Endothelial cell of umbilical vein (primary cell): ENCODE measurements around the gene EHMT1. TPM values are rescaled to one million over a fixed set of nuclear protein-coding genes. Genes with fewer than 3 reads are reported as not detected.

Experiments used
- BruUV-seq: library from RNA; stranded (reverse); fragments of 400-500 nt; replicated peaks from 2 replicates; lab custom pipeline; 2021; lab: Mats Ljungman, UMichigan
- CTCF ChIA-PET: fragments of 300-600, 350-600 bp; sonication (Branson Sonifier 250); formaldehyde crosslinking; loops from one replicate; lab custom pipeline; 2021; ENCODE audit warnings: antibody characterized with exemption, inconsistent platforms; lab: Charles Lee
- POLR2A ChIA-PET: fragments of 300-600, 350-600 bp; sonication (Branson Sonifier 250); formaldehyde crosslinking; loops from one replicate; lab custom pipeline; 2021; ENCODE audit warnings: antibody characterized with exemption, inconsistent platforms; lab: Charles Lee
- DNase-seq: peaks from one replicate; pipeline ENCODE4 v3.0.0-alpha.2; 2011; ENCODE audit warnings: low read depth, low spot score
- FAIRE-seq: peaks from 2 replicates; lab custom pipeline; 2011; peaks lifted over from hg19 to GRCh38; lab: Jason Lieb, UNC
- H2AFZ ChIP-seq: 2 replicates; pipeline ENCODE4 v1.6.0; 2012; ENCODE audit warnings: low read depth, low read length, control low read depth, inconsistent platforms
- H3K27ac ChIP-seq: 2 replicates; pipeline ENCODE4 v1.5.1; 2011; ENCODE audit warnings: low read depth, mild to moderate bottlenecking, control low read depth, low read length, moderate library complexity; ENCODE audit not compliant: insufficient read depth
- H3K27me3 ChIP-seq, 2 experiments: 2 replicates each; pipeline versions ENCODE4 v1.6.0 to v1.6.1; 2011; ENCODE audit warnings: low read length in 2 of 2, mixed read lengths in 1 of 2; ENCODE audit not compliant: control insufficient read depth in 2 of 2, insufficient read depth in 2 of 2
- H3K36me3 ChIP-seq, 2 experiments: 2 replicates in 1 of 2; 3 replicates in 1 of 2; pipeline ENCODE4 v1.5.1; 2011; ENCODE audit warnings: low read length in 2 of 2, mild to moderate bottlenecking in 1 of 2, moderate library complexity in 1 of 2; ENCODE audit not compliant: control insufficient read depth in 2 of 2, insufficient read depth in 2 of 2; ENCODE audit errors: extremely low read depth in 1 of 2
- H3K4me1 ChIP-seq: 3 replicates; pipeline ENCODE4 v1.5.1; 2011; ENCODE audit warnings: mild to moderate bottlenecking, low read length; ENCODE audit not compliant: control insufficient read depth, insufficient read depth; ENCODE audit errors: extremely low read depth
- H3K4me2 ChIP-seq: 2 replicates; pipeline ENCODE4 v1.6.1; 2011; ENCODE audit warnings: low read length, control low read depth, mixed read lengths; ENCODE audit not compliant: insufficient read depth
- H3K4me3 ChIP-seq, 3 experiments: fragments of 200-600 bp in 1 of 3; sonication (generic), shearing (Covaris generic) in 1 of 3; replicated peaks in 1 of 3; 2 replicates each; pipeline ENCODE4 v1.5.1; 2011 to 2016; ENCODE audit warnings: control low read depth in 3 of 3, low read length in 3 of 3, mild to moderate bottlenecking in 2 of 3, inconsistent platforms in 1 of 3, low read depth in 1 of 3, moderate library complexity in 1 of 3; ENCODE audit not compliant: insufficient read depth in 1 of 3
- H3K79me2 ChIP-seq: 2 replicates; pipeline ENCODE4 v1.6.0; 2012; ENCODE audit warnings: low read length, inconsistent platforms; ENCODE audit not compliant: control insufficient read depth, insufficient read depth
- H3K9ac ChIP-seq: replicated peaks from 2 replicates; pipeline ENCODE3; 2011; ENCODE audit warnings: low read length, control low read depth; ENCODE audit not compliant: insufficient read depth; ENCODE audit errors: extremely low read depth
- H3K9me1 ChIP-seq: replicated peaks from 3 replicates; pipeline ENCODE4 v1.6.0; 2011; ENCODE audit warnings: mild to moderate bottlenecking, low read length; ENCODE audit not compliant: control insufficient read depth, insufficient read depth; ENCODE audit errors: extremely low read depth
- H3K9me3 ChIP-seq: replicated peaks from 2 replicates; pipeline ENCODE4 v1.5.1; 2012; ENCODE audit warnings: low read length, inconsistent platforms; ENCODE audit not compliant: control insufficient read depth, insufficient read depth
- H4K20me1 ChIP-seq: replicated peaks from 2 replicates; pipeline ENCODE3; 2011; ENCODE audit warnings: mild to moderate bottlenecking, low read length; ENCODE audit not compliant: control insufficient read depth, insufficient read depth; ENCODE audit errors: extremely low read depth
- CTCF ChIP-seq, 2 donors: IDR thresholded peaks; 1 replicate in 1 of 2; 2 replicates in 1 of 2; pipeline ENCODE4 v1.5.1; 2011; ENCODE audit warnings: low read length in 2 of 2, mild to moderate bottlenecking in 2 of 2, moderate library complexity in 2 of 2, control low read depth in 1 of 2, inconsistent platforms in 1 of 2, low read depth in 1 of 2; ENCODE audit not compliant: insufficient read depth in 1 of 2; ENCODE audit errors: extremely low read depth in 1 of 2
- EZH2 ChIP-seq: IDR thresholded peaks from 2 replicates; pipeline ENCODE4 v1.6.1; 2012; ENCODE audit warnings: borderline replicate concordance, low read depth, mild to moderate bottlenecking, moderate library complexity, low read length, inconsistent platforms; ENCODE audit not compliant: severe bottlenecking
- FOS ChIP-seq: IDR thresholded peaks from 2 replicates; pipeline ENCODE4 v1.6.1; 2011; ENCODE audit warnings: mild to moderate bottlenecking, low read length, moderate library complexity, borderline replicate concordance; ENCODE audit not compliant: insufficient read depth
- GATA2 ChIP-seq: IDR thresholded peaks from 2 replicates; pipeline ENCODE4 v1.7.0; 2011; ENCODE audit warnings: low read depth, mild to moderate bottlenecking, moderate library complexity, mixed read lengths, low read length; ENCODE audit not compliant: insufficient read length, insufficient read depth
- JUN ChIP-seq: IDR thresholded peaks from 2 replicates; pipeline ENCODE4 v1.6.1; 2011; ENCODE audit warnings: borderline replicate concordance, low read depth; ENCODE audit not compliant: insufficient read length, insufficient read depth
- MAX ChIP-seq: IDR thresholded peaks from 2 replicates; pipeline ENCODE4 v1.6.1; 2011; ENCODE audit not compliant: insufficient read depth, insufficient read length
- MYC ChIP-seq: IDR thresholded peaks from one replicate; pipeline ENCODE4 v1.6.1; 2011; ENCODE audit warnings: mild to moderate bottlenecking, low read depth, low read length
- POLR2A ChIP-seq: IDR thresholded peaks from 2 replicates; pipeline ENCODE4 v1.6.1; 2012; ENCODE audit warnings: low read depth, mild to moderate bottlenecking, control low read depth, low read length
- POLR2AphosphoS5 ChIP-seq: IDR thresholded peaks from 2 replicates; pipeline ENCODE4 v1.6.1; 2012; ENCODE audit warnings: low read depth, mild to moderate bottlenecking, control low read depth, low read length, moderate library complexity; ENCODE audit not compliant: insufficient read depth
- dilution Hi-C: fragments of 300-500 bp; cut with MboI; formaldehyde crosslinking; loops from one replicate; pipeline ENCODE4 v1.15.0; 2019; ENCODE audit warnings: low sequenced_read_pairs; ENCODE audit not compliant: extremely low pct_ligation_motif_present
- intact Hi-C: fragments of 100-400 bp; cut with micrococcal nuclease; formaldehyde crosslinking; loops from one replicate; pipeline ENCODE4 v1.10.0; 2022
- polyA plus RNA-seq, 4 experiments: library from polyadenylated mRNA; depleted of rRNA in 3 of 4; stranded (reverse) in 3 of 4; unstranded in 1 of 4; fragments of >200 nt; gene quantifications; 2 replicates each; pipeline versions ENCODE4 v1.2.1 to v1.2.3, GENCODE V29; 2011 to 2012; ENCODE audit warnings: missing spikeins in 1 of 4
- total RNA-seq: library from RNA; stranded (reverse); gene quantifications from 2 replicates; pipeline ENCODE4 v1.2.3, GENCODE V29; 2021

Gene EHMT1
- total and polyA plus RNA-seq, 2 donors (not counting 3 experiments of a cell fraction or from before 2014, with no cell fraction given), result 48.2 to 104 TPM

- dilution Hi-C loops (no loop called here), intact Hi-C loops (loop anchor here (5.0 to 10.0 kb wide), 2 partner anchors 52 to 81 kb away; no protein-coding TSS in a partner anchor)
- H3K27me3 ChIP-seq, result no peaks in the 10 kb centered on the region
- H3K9ac ChIP-seq, result no peak overlapping the region
- no peaks in the 10 kb centered on the region for H3K4me1 ChIP-seq
- H4K20me1 ChIP-seq, result peaks cover 4% of the 10 kb centered on the region
- no peak overlapping the region for H3K27ac ChIP-seq
- no peak overlapping the region for H3K4me3 ChIP-seq
- TF ChIP-seq JUN (no peak), CTCF (IDR thresholded peaks at IDR 0.05; ENCODE audit: extremely low read depth in 1 of 2, insufficient read depth in 1 of 2, low read depth in 1 of 2, low read length in 2 of 2) (no peak), GATA2 (no peak), FOS (no peak), POLR2A (no peak), MYC (no peak), POLR2AphosphoS5 (no peak), MAX (no peak), EZH2 (no peak)
- FAIRE-seq (no peak), DNase-seq (no peak)
- no peak overlapping the region for H2AFZ ChIP-seq
- ChIA-PET CTCF (interaction anchor here (1.1 to 2.0 kb wide), 6 partner anchors 21 to 115 kb away, joined by 3 to 35 read pairs (median 4); partner anchors contain the start of gene EHMT1), POLR2A (no interaction called here)
- peaks cover 0 to 3% of the 10 kb centered on the region in 2 experiments for H3K36me3 ChIP-seq
- H3K9me3 ChIP-seq, result no peaks in the 10 kb centered on the region
- BruUV-seq, result no TSS peak
- no peaks in the 10 kb centered on the region for H3K9me1 ChIP-seq
- H3K4me2 ChIP-seq, result no peak overlapping the region
- H3K79me2 ChIP-seq, result peaks cover 60% of the 10 kb centered on the region
Measured at GRCh38 chr9:137673886-137674285, 55.1 kb downstream of the EHMT1 start.
